Left lung (tissue), 10 donors: ENCODE measurements around the gene GON4L. TPM values are rescaled to one million over a fixed set of nuclear protein-coding genes. Genes with fewer than 3 reads are reported as not detected.
A peak's percentile ranks its signal among the peaks of the same experiment; 100 is the strongest.
"Not testable (repeated sequence)": the region's sequence is repeated elsewhere in the genome, so short reads cannot be mapped to it uniquely, and the experiment has no call there.

Experiments
- ATAC-seq: fragments of 200-7000 bp; cut with Tn5 transposase; one replicate; pipeline ENCODE4 v1.9.1; 2020; ENCODE audit warnings: moderate library complexity
- DNase-seq, 4 donors: peaks; one replicate each; pipeline ENCODE4 v3.0.0-alpha.2; 2013 to 2020
- H3K27ac ChIP-seq, 2 donors: fragments of 200-600 bp; sonication (generic) in 1 of 2; one replicate each; pipeline versions ENCODE4 v1.5.0 to v1.8.0; 2020 to 2021
- H3K27me3 ChIP-seq, 2 donors: fragments of 200-600 bp; sonication (generic) in 1 of 2; one replicate each; pipeline versions ENCODE4 v1.5.0 to v1.8.0; 2020 to 2021
- H3K36me3 ChIP-seq, 2 donors: fragments of 200-600 bp; sonication (generic) in 1 of 2; one replicate each; pipeline versions ENCODE4 v1.5.0 to v1.8.0; 2020 to 2021
- H3K4me1 ChIP-seq, 2 donors: fragments of 200-600 bp; one replicate each; pipeline ENCODE4 v1.8.0; 2021
- H3K4me3 ChIP-seq, 2 donors: fragments of 200-600 bp; sonication (generic) in 1 of 2; one replicate each; pipeline versions ENCODE4 v1.5.0 to v1.8.0; 2020 to 2021; ENCODE audit warnings: mild to moderate bottlenecking in 1 of 2
- H3K9me3 ChIP-seq, 2 donors: fragments of 200-600 bp; sonication (generic) in 1 of 2; one replicate each; pipeline versions ENCODE4 v1.5.0 to v1.8.0; 2020 to 2021
- CTCF ChIP-seq, 2 donors: fragments of 200-600 bp; sonication (generic) in 1 of 2; IDR thresholded peaks; one replicate each; pipeline versions ENCODE4 v1.5.0 to v1.8.0; 2021; ENCODE audit warnings: antibody characterized with exemption in 2 of 2
- intact Hi-C, 2 donors: fragments of 100-400 bp; cut with DNase I; formaldehyde crosslinking; loops; one replicate each; pipeline versions ENCODE4 v1.11.2 to v1.14.2; 2022
- polyA plus RNA-seq, 6 donors: library from polyadenylated mRNA; unstranded; fragments of 120-200 nt; gene quantifications; one replicate each; pipeline ENCODE4 v1.2.1, GENCODE V29; 2013; ENCODE audit not compliant: insufficient read length in 6 of 6
- total RNA-seq, 2 donors: library from RNA; stranded (reverse); fragmentation: NEBNext Ultra II Directional; extraction: Animal tissue kit (Norgen Biotek cat#: 25700); gene quantifications; one replicate each; pipeline ENCODE4 v1.2.1, GENCODE V29; 2021
- donor health status: DM: no; HTN: yes; CAD: no.
- donor health status: DM: no; HTN: no; CAD: no.

GON4L gene
- total and polyA plus RNA-seq, 8 donors = 41.8 to 74.4 (median 62.8) TPM

- Histone ChIP-seq H3K36me3 (peaks cover 0 to 24% of the 10 kb centered on the region in 2 donors), H3K27me3 (no peaks in the 10 kb centered on the region), H3K4me3 (no peak overlapping the region), H3K27ac (no peak overlapping the region), H3K9me3 (no peaks in the 10 kb centered on the region), H3K4me1 (no peaks in the 10 kb centered on the region)
- no peak for TF ChIP-seq CTCF (IDR thresholded peaks at IDR 0.05)
- DNase-seq (no peak), ATAC-seq (no peak)
- intact Hi-C loops = no loop called here
Measured at GRCh38 chr1:155840386-155840785, 16.6 kb downstream of the GON4L start.

- H3K9me3 ChIP-seq = no peaks in the 10 kb centered on the region
- H3K27me3 ChIP-seq = no peaks in the 10 kb centered on the region
- TF ChIP-seq CTCF (IDR thresholded peaks at IDR 0.05) = no peak
- no peak overlapping the region for H3K4me3 ChIP-seq
- no peaks in the 10 kb centered on the region for H3K36me3 ChIP-seq
- DNase-seq (no peak), ATAC-seq (no peak)
- H3K27ac ChIP-seq = no peak overlapping the region
- intact Hi-C loops = no loop called here
- H3K4me1 ChIP-seq = peaks cover 0 to 10% of the 10 kb centered on the region in 2 donors
Measured at GRCh38 chr1:155835548-155835947, 21.5 kb downstream of the GON4L start.

- ATAC-seq, H3K36me3 ChIP-seq, H3K4me1 ChIP-seq, H3K9me3 ChIP-seq, DNase-seq, H3K27me3 ChIP-seq, intact Hi-C loops, H3K27ac ChIP-seq, H3K4me3 ChIP-seq: not testable (repeated sequence)
Measured at GRCh38 chr1:155834927-155835399, 22.1 kb downstream of the GON4L start.

- DNase-seq = no peak
- Histone ChIP-seq H3K4me1 (peaks cover 0 to 10% of the 10 kb centered on the region in 2 donors), H3K27me3 (no peaks in the 10 kb centered on the region), H3K27ac (no peak overlapping the region), H3K9me3 (no peaks in the 10 kb centered on the region), H3K36me3 (no peaks in the 10 kb centered on the region), H3K4me3 (no peak overlapping the region)
- intact Hi-C loops = no loop called here
- ATAC-seq = peak; percentile 26
- no peak for TF ChIP-seq CTCF (IDR thresholded peaks at IDR 0.05)
Measured at GRCh38 chr1:155834296-155834926, 22.6 kb downstream of the GON4L start.

GRCh38 chr1:155833665-155834295 lies 23.2 kb downstream of the GON4L start:
- TF ChIP-seq CTCF (IDR thresholded peaks at IDR 0.05) = no peak
- Histone ChIP-seq H3K36me3 (no peaks in the 10 kb centered on the region), H3K9me3 (no peaks in the 10 kb centered on the region), H3K27ac (no peak overlapping the region), H3K4me3 (no peak overlapping the region), H3K4me1 (peaks cover 0 to 10% of the 10 kb centered on the region in 2 donors), H3K27me3 (no peaks in the 10 kb centered on the region)
- no peak for ATAC-seq
- DNase-seq = no peak
- intact Hi-C loops = no loop called here
